ENCODE measurements around the gene PRR14.

GRCh38 chr16:30633526-30633925 is 17.2 kb upstream of the PRR14 start:
- TF ChIP-seq CTCF (IDR thresholded peaks at IDR 0.05) (no peak), POLR2AphosphoS5 (IDR thresholded peaks at IDR 0.05) (no peak)
